Skeletal muscle cell (primary cell): ENCODE data around the gene LZTS2.
A peak's percentile ranks its signal among the peaks of the same experiment; 100 is the strongest.
"Not testable (repeated sequence)": the region's sequence is repeated elsewhere in the genome, so short reads cannot be mapped to it uniquely, and the experiment has no call there.

ENCODE experiments used
- DNase-seq: peaks from one replicate; pipeline ENCODE4 v3.0.0-alpha.2; 2010; ENCODE audit warnings: low read depth
- H3K4me3 ChIP-seq: 2 replicates; pipeline ENCODE4 v1.5.1; 2011; ENCODE audit warnings: low read depth, mild to moderate bottlenecking, control low read depth, low read length, moderate library complexity

The LZTS2 gene

GRCh38 chr10:101028446-101029337 is 29.1 kb downstream of the LZTS2 start:
- DNase-seq: no peak
- no peak overlapping the region for H3K4me3 ChIP-seq

GRCh38 chr10:101029520-101030295 is 30.1 kb downstream of the LZTS2 start:
- no peak for DNase-seq
- H3K4me3 ChIP-seq: no peak overlapping the region

- no peak for DNase-seq
- peak overlapping the region; percentile 68 for H3K4me3 ChIP-seq
Observed at GRCh38 chr10:101030496-101031127, 31.0 kb downstream of the LZTS2 start.

GRCh38 chr10:101031128-101031795 is 31.7 kb downstream of the LZTS2 start, which contains the start of the genes PDZD7 and SFXN3:
Gene PDZD7, minus strand, starts transcription at chr10:101031129. Its CDS starts 910 bp downstream, at chr10:101030219.
Gene SFXN3, plus strand, starts transcription at chr10:101031234. Its CDS starts 3,461 bp downstream, at chr10:101034695.
- H3K4me3 ChIP-seq: peak within 1 kb of the TSS; percentile 68
- DNase-seq: peak; percentile 79

GRCh38 chr10:101031796-101032636 is 32.4 kb downstream of the LZTS2 start:
- peak overlapping the region; percentile 68 for H3K4me3 ChIP-seq
- DNase-seq: no peak

- DNase-seq: peak; percentile 60
- peak overlapping the region; percentile 68 for H3K4me3 ChIP-seq
Observed at GRCh38 chr10:101032637-101033224, 33.1 kb downstream of the LZTS2 start.

GRCh38 chr10:101033276-101033675 is 33.7 kb downstream of the LZTS2 start:
- no peak for DNase-seq
- peak overlapping the region; percentile 68 for H3K4me3 ChIP-seq

GRCh38 chr10:101034404-101034803 is 34.8 kb downstream of the LZTS2 start:
- DNase-seq, H3K4me3 ChIP-seq: not testable (repeated sequence)

- H3K4me3 ChIP-seq: no peak overlapping the region
- DNase-seq: no peak
Observed at GRCh38 chr10:101035314-101035713, 35.7 kb downstream of the LZTS2 start.

- no peak for DNase-seq
- H3K4me3 ChIP-seq: no peak overlapping the region
Observed at GRCh38 chr10:101035916-101036702, 36.5 kb downstream of the LZTS2 start.

GRCh38 chr10:101036726-101037125 is 37.1 kb downstream of the LZTS2 start:
- no peak overlapping the region for H3K4me3 ChIP-seq
- no peak for DNase-seq

- DNase-seq: no peak
- H3K4me3 ChIP-seq: no peak overlapping the region
Observed at GRCh38 chr10:101038484-101038883, 38.9 kb downstream of the LZTS2 start.

GRCh38 chr10:101040061-101040460 is 40.5 kb downstream of the LZTS2 start:
- H3K4me3 ChIP-seq: no peak overlapping the region
- no peak for DNase-seq

GRCh38 chr10:101040851-101041250 is 41.2 kb downstream of the LZTS2 start:
- no peak for DNase-seq
- no peak overlapping the region for H3K4me3 ChIP-seq

- no peak overlapping the region for H3K4me3 ChIP-seq
- no peak for DNase-seq
Observed at GRCh38 chr10:101041252-101041761, 41.7 kb downstream of the LZTS2 start.

- DNase-seq: no peak
- H3K4me3 ChIP-seq: peak overlapping the region; percentile 55
Observed at GRCh38 chr10:101042118-101042517, 42.5 kb downstream of the LZTS2 start.

GRCh38 chr10:101042667-101043362 is 43.2 kb downstream of the LZTS2 start:
- peak; percentile 78 for DNase-seq
- H3K4me3 ChIP-seq: peak overlapping the region; percentile 55
